GM12872 (cell line): Measurements from ENCODE around the gene FHIT.

Experiments used
- CTCF ChIP-seq: IDR thresholded peaks from 3 replicates; pipeline ENCODE4 v1.5.1; 2011; ENCODE audit warnings: low read depth, mild to moderate bottlenecking, low read length, moderate library complexity; ENCODE audit not compliant: insufficient read depth

The FHIT gene

GRCh38 chr3:60512506-60512905, 738.7 kb downstream of the FHIT start:
- no peak for TF ChIP-seq CTCF

- TF ChIP-seq CTCF = no peak
These were observed 741.8 kb downstream of the FHIT start for GRCh38 chr3:60509471-60509870.

- no peak for TF ChIP-seq CTCF
These were observed 746.3 kb downstream of the FHIT start for GRCh38 chr3:60504827-60505457.

GRCh38 chr3:60501314-60501713, 749.9 kb downstream of the FHIT start:
- TF ChIP-seq CTCF = no peak

- no peak for TF ChIP-seq CTCF
These were observed 753.4 kb downstream of the FHIT start for GRCh38 chr3:60497902-60498301.

- TF ChIP-seq CTCF = no peak
These were observed 760.3 kb downstream of the FHIT start for GRCh38 chr3:60490992-60491391.

- no peak for TF ChIP-seq CTCF
These were observed 776.2 kb downstream of the FHIT start for GRCh38 chr3:60475096-60475495.

- TF ChIP-seq CTCF = no peak
These were observed 781.8 kb downstream of the FHIT start for GRCh38 chr3:60469481-60469880.
